IMR-90 (cell line): ENCODE data around the gene SYNM. TPM values are rescaled to one million over a fixed set of nuclear protein-coding genes. Genes with fewer than 3 reads are reported as not detected.

ENCODE experiments used
- ATAC-seq: fragments of 200-7000 bp; cut with Tn5 transposase; 2 replicates; pipeline ENCODE4 v1.9.1; 2020; ENCODE audit warnings: low read depth, mild to moderate bottlenecking, moderate library complexity
- BruUV-seq: library from RNA; stranded (reverse); fragments of 400-500 nt; replicated peaks from 2 replicates; lab custom pipeline; 2021; lab: Mats Ljungman, UMichigan
- CTCF ChIA-PET: fragments of 300-600 bp; formaldehyde crosslinking; extraction: SDS; loops from one replicate; lab custom pipeline; 2021; ENCODE audit warnings: antibody characterized with exemption; lab: Yijun Ruan, JAX
- POLR2A ChIA-PET: fragments of 300-600 bp; sonication (Branson Sonifier 250); formaldehyde crosslinking; loops from one replicate; lab custom pipeline; 2022; ENCODE audit warnings: antibody characterized with exemption; ENCODE audit not compliant: unreplicated experiment; lab: Charles Lee
- DNase-seq: peaks from one replicate; pipeline ENCODE4 v3.0.0; 2013
- H2AFZ ChIP-seq: replicated peaks from 2 replicates; pipeline ENCODE3; 2013; ENCODE audit warnings: low read length, mild to moderate bottlenecking; ENCODE audit not compliant: poor library complexity
- H2AK5ac ChIP-seq: 2 replicates; pipeline ENCODE4 v1.6.1; 2013; ENCODE audit warnings: low read depth, low read length, inconsistent platforms
- H2AK9ac ChIP-seq: replicated peaks from 2 replicates; pipeline ENCODE3; 2013; ENCODE audit warnings: mild to moderate bottlenecking, low read depth, low read length, moderate library complexity; ENCODE audit not compliant: poor library complexity
- H2BK120ac ChIP-seq: 2 replicates; pipeline ENCODE4 v1.6.1; 2013; ENCODE audit warnings: low read depth, low read length, inconsistent platforms
- H2BK15ac ChIP-seq: 3 replicates; pipeline ENCODE4 v1.6.1; 2013; ENCODE audit warnings: low read depth, low read length, inconsistent platforms
- H2BK20ac ChIP-seq: 2 replicates; pipeline ENCODE4 v1.6.1; 2013; ENCODE audit warnings: low read depth, mild to moderate bottlenecking, inconsistent platforms, low read length, moderate library complexity
- H2BK5ac ChIP-seq: 2 replicates; pipeline ENCODE4 v1.6.1; 2013; ENCODE audit warnings: mild to moderate bottlenecking, low read depth, low read length, inconsistent platforms; ENCODE audit not compliant: poor library complexity, severe bottlenecking
- H3K14ac ChIP-seq: replicated peaks from 2 replicates; pipeline ENCODE4 v1.6.1; 2013; ENCODE audit warnings: low read depth, low read length, inconsistent platforms
- H3K18ac ChIP-seq: 2 replicates; pipeline ENCODE4 v1.6.1; 2013; ENCODE audit warnings: low read depth, low read length, control low read depth
- H3K23ac ChIP-seq: 2 replicates; pipeline ENCODE4 v1.6.1; 2013; ENCODE audit warnings: low read depth, low read length, inconsistent platforms
- H3K27ac ChIP-seq: 2 replicates; pipeline ENCODE4 v1.5.1; 2013; ENCODE audit warnings: mild to moderate bottlenecking, control low read depth, low read length; ENCODE audit not compliant: insufficient read depth
- H3K27me3 ChIP-seq: 2 replicates; pipeline ENCODE4 v1.6.1; 2013; ENCODE audit warnings: low read length; ENCODE audit not compliant: control insufficient read depth, insufficient read depth
- H3K36me3 ChIP-seq: 2 replicates; pipeline ENCODE4 v1.6.1; 2013; ENCODE audit warnings: low read length, mixed read lengths; ENCODE audit not compliant: control insufficient read depth, insufficient read depth
- H3K4ac ChIP-seq: 2 replicates; pipeline ENCODE4 v1.6.1; 2013; ENCODE audit warnings: low read depth, low read length, inconsistent platforms
- H3K4me1 ChIP-seq: 2 replicates; pipeline ENCODE4 v1.6.1; 2013; ENCODE audit warnings: low read length, mixed read lengths; ENCODE audit not compliant: control insufficient read depth, insufficient read depth
- H3K4me2 ChIP-seq: 2 replicates; pipeline ENCODE4 v1.6.1; 2013; ENCODE audit warnings: low read depth, mild to moderate bottlenecking, control low read depth, low read length, moderate library complexity
- H3K4me3 ChIP-seq: 2 replicates; pipeline ENCODE4 v1.5.1; 2013; ENCODE audit warnings: low read depth, mild to moderate bottlenecking, control low read depth, low read length, moderate library complexity; ENCODE audit not compliant: insufficient read depth
- H3K56ac ChIP-seq: 2 replicates; pipeline ENCODE4 v1.6.1; 2013; ENCODE audit warnings: low read length, inconsistent platforms; ENCODE audit not compliant: insufficient read depth; ENCODE audit errors: extremely low read depth
- H3K79me1 ChIP-seq, 2 experiments: 2 replicates each; pipeline ENCODE4 v1.6.1; 2013; ENCODE audit warnings: low read length in 2 of 2, inconsistent platforms in 1 of 2, low read depth in 1 of 2
- H3K9ac ChIP-seq: 2 replicates; pipeline ENCODE4 v1.6.1; 2013; ENCODE audit warnings: low read depth, low read length, control low read depth
- H3K9me1 ChIP-seq: 2 replicates; pipeline ENCODE4 v1.6.1; 2013; ENCODE audit warnings: low read length, inconsistent platforms; ENCODE audit not compliant: insufficient read depth
- H3K9me3 ChIP-seq: 2 replicates; pipeline ENCODE4 v1.6.1; 2013; ENCODE audit warnings: low read length; ENCODE audit not compliant: control insufficient read depth, insufficient read depth
- H4K20me1 ChIP-seq: 2 replicates; pipeline ENCODE4 v1.6.1; 2013; ENCODE audit warnings: low read length, inconsistent platforms; ENCODE audit not compliant: insufficient read depth
- H4K5ac ChIP-seq: 2 replicates; pipeline ENCODE4 v1.6.1; 2013; ENCODE audit warnings: mild to moderate bottlenecking, low read depth, low read length, control low read depth
- H4K8ac ChIP-seq, 2 experiments: 2 replicates each; pipeline ENCODE4 v1.6.1; 2013; ENCODE audit warnings: low read depth in 2 of 2, low read length in 2 of 2, control low read depth in 1 of 2, inconsistent platforms in 1 of 2
- H4K91ac ChIP-seq: 2 replicates; pipeline ENCODE4 v1.6.1; 2013; ENCODE audit warnings: low read depth, low read length, inconsistent platforms; ENCODE audit not compliant: insufficient read depth
- BHLHE40 ChIP-seq: fragments of 150-350 bp; IDR thresholded peaks from 2 replicates; pipeline ENCODE4 v1.6.1; 2016; ENCODE audit warnings: mild to moderate bottlenecking, low read depth, low read length
- CTCF ChIP-seq: conservative IDR thresholded peaks from 2 replicates; pipeline ENCODE4 v1.5.1; 2012; ENCODE audit warnings: mild to moderate bottlenecking, low read depth, low read length, improper control_type of control experiment
- ELK1 ChIP-seq: fragments of 150-350 bp; IDR thresholded peaks from 2 replicates; pipeline ENCODE4 v1.6.1; 2016; ENCODE audit warnings: low read depth, mild to moderate bottlenecking, low read length, moderate library complexity, borderline replicate concordance
- RAD21 ChIP-seq: IDR thresholded peaks from 2 replicates; pipeline ENCODE4 v1.6.1; 2012; ENCODE audit warnings: low read length, improper control_type of control experiment
- USF2 ChIP-seq: fragments of 150-350 bp; IDR thresholded peaks from 2 replicates; pipeline ENCODE4 v1.6.1; 2017; ENCODE audit warnings: mild to moderate bottlenecking, antibody characterized with exemption, low read length, low read depth
- WGBS, 2 experiments: methylation state at CpG; one replicate each; pipeline versions ENCODE4 v1.1.5 to v1.1.7; 2013; ENCODE audit warnings: missing lambda C conversion rate in 2 of 2; ENCODE audit not compliant: insufficient read length in 1 of 2; ENCODE audit errors: extremely low coverage in 2 of 2; 5-methylcytosine and 5-hydroxymethylcytosine counted together
- dilution Hi-C: fragments of 300-500 bp; cut with HindIII; formaldehyde crosslinking; loops from one replicate; pipeline ENCODE4 v1.14.3; 2018; ENCODE audit warnings: low sequenced_read_pairs; ENCODE audit not compliant: unreplicated experiment
- in situ Hi-C: fragments of 300-500 bp; cut with MboI; formaldehyde crosslinking; loops from 3 replicates; pipeline ENCODE4 v1.14.3; 2019; ENCODE audit warnings: low sequenced_read_pairs, inconsistent platforms, mixed read lengths
- intact Hi-C: fragments of 100-400 bp; cut with micrococcal nuclease; formaldehyde crosslinking; loops from 2 replicates; pipeline ENCODE4 v1.10.0; 2022
- polyA plus RNA-seq, 3 experiments: library from polyadenylated mRNA; depleted of rRNA; stranded (reverse); fragments of >200 nt; gene quantifications; 2 replicates each; pipeline ENCODE4 v1.2.3, GENCODE V29; 2012; ENCODE audit warnings: low replicate concordance in 1 of 3
- total RNA-seq: library from RNA; depleted of rRNA; stranded (reverse); fragments of >200 nt; gene quantifications from 2 replicates; pipeline ENCODE4 v1.2.3, GENCODE V29; 2012

Gene SYNM
- total and polyA plus RNA-seq, 2 of the 4 experiments (the other 2 are of a cell fraction): 2.1 to 3.4 TPM

- no peak overlapping the region; the same call in 1 of the 2 replicates for H3K14ac ChIP-seq
- in situ Hi-C loops: no loop called here
- H3K9me3 ChIP-seq: no peaks in the 10 kb centered on the region
- peak overlapping the region; percentile 12; the same call in 1 of the 2 replicates for H3K4ac ChIP-seq
- BruUV-seq: no TSS peak
- dilution Hi-C loops: no loop called here
- intact Hi-C loops: no loop called here
- H4K91ac ChIP-seq: no peak overlapping the region
- H2AK9ac ChIP-seq: no peak overlapping the region
- no peak overlapping the region for H4K8ac ChIP-seq
- peaks cover 2% of the 10 kb centered on the region; the same call in 1 of the 2 replicates for H3K4me1 ChIP-seq
- H2BK120ac ChIP-seq: peak overlapping the region; percentile 29
- no peak overlapping the region for H3K56ac ChIP-seq
- no peaks in the 10 kb centered on the region for H3K36me3 ChIP-seq
- WGBS, 2 experiments: 80% methylated on average over 2 of the region's 10 CpGs; no CpG with 5 or more reads in 1 of the 2 experiments
- no peak overlapping the region for H3K27ac ChIP-seq
- no peak overlapping the region for H3K18ac ChIP-seq
- ChIA-PET POLR2A (no interaction called here), CTCF (no interaction called here)
- H3K79me1 ChIP-seq: no peaks in the 10 kb centered on the region
- no peak overlapping the region for H2AFZ ChIP-seq
- no peaks in the 10 kb centered on the region for H4K20me1 ChIP-seq
- H3K4me3 ChIP-seq: no peak overlapping the region
- H2BK5ac ChIP-seq: peak overlapping the region; percentile 29
- no peak overlapping the region for H3K9ac ChIP-seq
- H2BK20ac ChIP-seq: peak overlapping the region; percentile 56; the same call in 1 of the 2 replicates
- H2BK15ac ChIP-seq: peak overlapping the region; percentile 67; the same call in 2 of the 3 replicates
- TF ChIP-seq RAD21 (no peak), USF2 (no peak), ELK1 (no peak), BHLHE40 (no peak), CTCF (no peak)
- no peak overlapping the region for H3K23ac ChIP-seq
- no peak overlapping the region for H3K4me2 ChIP-seq
- peak overlapping the region; percentile 84 for H2AK5ac ChIP-seq
- no peak overlapping the region for H4K5ac ChIP-seq
- H3K9me1 ChIP-seq: peaks cover 9% of the 10 kb centered on the region
- DNase-seq (no peak), ATAC-seq (no peak)
- no peaks in the 10 kb centered on the region; the same call in 1 of the 2 replicates for H3K27me3 ChIP-seq
These were observed 19.9 kb upstream of the SYNM start for GRCh38 chr15:99084965-99085364.
